H1 (cell line): ENCODE measurements around the gene TMEM147. TPM values are rescaled to one million over a fixed set of nuclear protein-coding genes. Genes with fewer than 3 reads are reported as not detected.

ENCODE experiments used
- EP300 ChIP-seq, 2 experiments: IDR thresholded peaks; 1 replicate in 1 of 2; 2 replicates in 1 of 2; pipeline ENCODE4 v1.6.1; 2011 to 2012; ENCODE audit warnings: low read depth in 2 of 2, low read length in 2 of 2, mild to moderate bottlenecking in 2 of 2, borderline replicate concordance in 1 of 2, inconsistent platforms in 1 of 2, moderate library complexity in 1 of 2
- polyA plus RNA-seq, 7 experiments: library from polyadenylated mRNA; depleted of rRNA in 3 of 7; stranded (reverse) in 5 of 7; unstranded in 2 of 7; fragments of >200 nt in 5 of 7; fragments of 200-250 nt in 2 of 7; gene quantifications; 1 replicate in 5 of 7; 2 replicates in 1 of 7; 4 replicates in 1 of 7; pipeline versions ENCODE4 v1.2.1 to v1.2.3, GENCODE V29; 2011 to 2013; ENCODE audit warnings: missing spikeins in 2 of 7, mixed read lengths in 2 of 7
- total RNA-seq: library from RNA; stranded (reverse); fragmentation: NEBNext Ultra II Directional; extraction: Animal tissue kit (Norgen Biotek cat#: 25700); gene quantifications from 2 replicates; pipeline ENCODE4 v1.2.1, GENCODE V29; 2021

Gene TMEM147
- total and polyA plus RNA-seq, 2 of the 8 experiments (the other 6 are each of a cell fraction or from before 2014, with no cell fraction given), result 159 to 418 TPM

- TF ChIP-seq EP300 (IDR thresholded peaks at IDR 0.05; ENCODE audit: borderline replicate concordance in 1 of 2, low read depth in 2 of 2, low read length in 2 of 2), result no peak
Observed at GRCh38 chr19:35509018-35509652, 36.3 kb upstream of the TMEM147 start (continued).
